ELR (cell line): ENCODE results near the gene OGFR.

Experiments
- DNase-seq: peaks from one replicate; pipeline ENCODE4 v3.0.0-alpha.2; 2015; ENCODE audit warnings: low read depth

Gene OGFR

DNA sequence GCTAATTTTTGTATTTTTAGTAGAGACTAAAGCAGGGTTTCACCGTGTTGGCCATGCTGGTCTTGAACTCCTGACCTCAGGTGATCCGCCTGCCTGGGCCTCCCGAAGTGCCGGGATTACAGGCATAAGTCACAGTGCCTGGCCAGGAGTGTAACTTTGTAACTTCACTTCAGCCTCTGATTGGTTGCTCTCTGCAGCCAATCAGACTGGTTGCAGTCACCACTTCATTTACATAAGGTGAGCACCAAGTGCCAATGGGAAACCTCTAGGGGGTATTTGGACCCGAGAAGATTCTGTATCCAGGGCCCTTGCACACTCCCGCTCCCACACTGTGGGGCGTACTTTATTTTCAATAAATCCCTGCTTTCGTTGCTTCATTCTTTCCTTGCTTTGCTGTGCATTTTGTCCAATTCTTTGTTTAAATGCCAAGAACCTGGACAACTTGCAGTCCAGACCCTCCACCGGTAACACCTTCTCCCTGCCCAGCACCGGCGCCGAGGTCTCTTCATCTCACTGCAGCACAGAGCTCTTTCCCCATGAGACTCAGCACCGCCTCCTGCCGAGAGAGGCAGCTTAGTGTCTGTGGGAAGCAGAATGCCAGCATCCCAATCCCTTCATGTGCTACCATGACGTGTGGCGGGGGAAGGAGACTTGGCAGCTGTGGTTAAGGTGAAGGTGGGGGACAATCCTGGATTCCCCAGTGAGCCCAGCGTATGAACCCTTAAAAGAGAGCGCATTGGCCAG lies 22.3 kb upstream of the OGFR start:
- DNase-seq: no peak

DNA sequence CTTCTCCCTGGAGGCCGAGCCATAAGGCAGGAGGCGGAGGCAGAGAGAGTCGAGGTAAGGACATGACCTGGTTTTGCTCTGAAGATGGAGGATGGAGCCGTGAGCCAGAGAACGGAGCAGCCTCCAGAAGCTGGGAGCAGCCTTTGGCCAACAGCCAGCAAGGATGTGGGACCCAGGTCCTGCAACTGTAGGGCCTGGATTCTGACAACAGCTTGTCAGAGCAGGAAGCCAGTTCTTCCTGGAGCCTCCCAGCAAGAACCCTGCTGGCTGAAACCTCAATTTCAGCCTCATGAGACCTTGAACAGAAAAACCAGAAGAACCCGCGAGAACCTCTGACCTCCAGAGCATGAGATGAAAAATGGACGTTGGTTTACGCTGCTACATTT lies 21.7 kb upstream of the OGFR start:
- no peak for DNase-seq

- no peak for DNase-seq
These were observed 20.1 kb upstream of the OGFR start for GRCh38 chr20:62784497-62784896.

- DNase-seq: no peak
These were observed 19.2 kb upstream of the OGFR start for GRCh38 chr20:62785393-62785792.

DNA sequence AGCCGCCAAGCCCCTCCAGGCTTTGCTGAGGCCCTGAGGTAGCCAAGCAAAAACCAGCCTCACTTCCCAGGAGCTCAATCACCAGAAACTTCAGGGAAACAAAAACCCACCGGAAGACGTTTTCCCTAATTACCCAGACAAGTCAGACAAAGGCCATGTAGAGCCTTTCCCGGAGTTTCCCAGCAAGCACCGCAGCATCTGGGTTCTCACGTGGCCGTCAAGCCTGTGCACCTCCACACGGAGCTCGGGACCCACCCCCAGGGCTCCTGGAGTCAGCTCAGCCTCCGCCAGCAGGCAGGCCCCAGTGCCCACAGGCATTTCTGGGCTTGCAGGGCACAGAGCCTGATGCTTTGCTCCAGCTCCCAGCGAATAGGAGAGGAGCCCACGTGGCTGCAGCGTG lies 18.5 kb upstream of the OGFR start:
- no peak for DNase-seq

DNA sequence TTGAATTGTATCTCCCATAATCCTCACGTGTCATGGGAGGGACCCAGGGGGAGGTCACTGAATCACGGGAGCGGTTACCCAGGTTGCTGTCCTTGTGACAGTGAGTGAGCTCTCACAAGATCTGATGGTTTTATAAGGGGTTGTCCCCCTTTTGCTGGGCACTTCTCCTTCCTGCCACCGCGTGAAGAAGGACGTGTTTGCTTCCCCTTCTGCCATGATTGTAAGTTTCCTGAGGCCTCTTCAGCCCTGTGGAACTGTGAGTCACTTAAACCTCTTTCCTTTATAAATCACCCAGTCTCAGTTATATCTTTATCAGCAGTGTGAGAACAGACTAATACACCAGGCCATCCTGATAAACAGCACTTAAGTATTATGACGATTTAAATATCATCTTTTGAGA lies 17.3 kb upstream of the OGFR start:
- DNase-seq: no peak

DNA sequence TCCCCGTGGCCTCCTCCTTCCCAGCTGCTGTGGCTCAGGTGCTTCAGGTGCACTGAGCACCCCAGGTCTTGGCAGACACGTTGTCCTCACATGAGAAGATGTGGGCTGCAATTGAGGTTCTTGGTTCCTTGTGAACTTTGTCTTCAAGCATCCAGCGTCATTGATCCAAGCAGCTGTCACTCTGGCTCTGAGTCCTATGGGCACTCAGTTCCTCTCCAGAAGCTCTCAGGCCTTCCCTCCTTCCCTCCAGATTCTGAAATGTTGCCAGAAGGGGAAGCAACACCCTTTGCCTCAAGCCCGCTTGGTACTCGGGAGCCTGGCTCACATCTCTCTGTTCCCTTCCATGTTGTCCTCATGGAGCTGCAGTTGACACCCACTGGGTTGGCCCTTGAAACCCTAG lies 16.8 kb upstream of the OGFR start:
- DNase-seq: no peak

DNA sequence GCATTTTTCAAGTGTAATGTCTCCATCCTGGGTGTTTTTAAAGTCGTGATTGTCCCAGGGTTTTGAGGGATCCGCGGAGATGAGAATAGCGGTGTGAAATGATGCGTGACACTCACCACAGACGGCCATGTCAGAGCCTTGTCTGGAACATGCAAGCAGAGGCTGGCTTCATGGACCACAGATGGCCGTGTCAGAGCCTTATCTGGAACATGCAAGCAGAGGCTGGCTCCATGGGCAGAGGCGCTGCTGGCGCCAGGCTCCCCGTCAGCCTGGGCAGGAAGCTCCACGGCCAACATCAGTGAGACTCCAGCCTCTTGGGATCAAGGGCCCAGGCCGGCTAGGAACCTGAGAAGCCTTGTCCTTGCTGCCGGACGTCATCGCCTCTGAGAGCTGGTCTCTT lies 16.0 kb upstream of the OGFR start:
- no peak for DNase-seq

DNA sequence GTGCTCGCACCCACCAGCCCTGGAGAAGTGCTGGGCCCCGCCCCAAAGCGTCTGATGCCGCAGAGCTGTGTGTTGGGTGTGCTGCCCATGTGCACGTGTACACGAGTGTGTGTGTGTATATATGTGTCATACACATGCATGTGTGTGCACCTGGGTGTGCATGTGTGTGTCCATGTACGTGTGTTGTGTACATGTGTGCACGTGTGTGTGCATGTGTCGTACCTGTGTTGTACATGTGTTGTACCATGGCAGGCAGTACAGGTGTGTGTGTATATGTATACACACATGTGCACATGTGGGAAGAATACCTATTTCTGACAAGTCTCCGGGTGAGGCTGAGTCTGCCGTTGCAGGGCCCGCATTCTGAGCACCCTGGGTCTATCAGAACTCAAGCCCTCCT lies 14.6 kb upstream of the OGFR start:
- no peak for DNase-seq

DNA sequence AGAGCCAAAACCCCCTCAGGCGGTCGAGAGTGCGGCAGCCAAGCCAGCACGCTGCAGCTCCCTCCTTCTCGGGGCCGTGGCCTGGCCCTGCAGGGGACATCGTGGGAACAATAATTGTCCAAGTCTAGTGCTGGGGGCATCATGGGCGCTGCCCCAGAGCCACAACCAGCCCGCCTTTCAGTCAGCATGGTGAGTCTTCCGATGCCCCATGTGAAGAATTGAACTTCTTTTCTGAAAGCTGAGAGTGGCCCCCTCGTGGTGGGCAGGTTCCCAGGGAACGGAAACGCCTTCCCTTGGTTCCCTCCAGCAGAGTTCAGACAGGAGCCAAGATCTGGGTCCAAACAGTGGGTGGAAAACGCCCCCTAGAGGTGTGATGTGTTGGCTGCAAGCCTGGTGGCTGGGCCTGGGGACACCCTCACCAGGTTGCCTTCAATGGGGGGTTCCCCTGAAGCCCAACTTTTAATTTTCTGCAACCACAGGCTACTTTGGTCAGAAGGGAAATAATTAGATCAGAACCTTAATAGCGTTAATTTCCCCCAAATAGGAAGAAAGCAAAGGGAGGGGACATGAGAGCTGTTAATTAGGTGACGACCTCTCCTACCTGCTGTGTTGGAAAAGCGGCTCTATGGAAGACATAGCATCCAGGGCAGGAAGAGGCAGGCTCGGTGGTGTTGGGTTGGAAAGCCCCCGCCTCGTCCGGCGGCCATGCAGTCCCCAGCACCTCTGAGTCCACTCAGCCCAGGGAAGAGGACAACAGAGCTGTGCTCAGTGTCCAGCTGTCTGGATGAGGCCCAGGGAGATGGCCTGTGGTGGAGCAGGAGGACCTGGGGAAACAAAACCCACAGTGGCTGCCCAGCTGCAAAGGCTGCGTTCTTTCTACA lies 13.1 kb upstream of the OGFR start:
- DNase-seq: peak; percentile 98

DNA sequence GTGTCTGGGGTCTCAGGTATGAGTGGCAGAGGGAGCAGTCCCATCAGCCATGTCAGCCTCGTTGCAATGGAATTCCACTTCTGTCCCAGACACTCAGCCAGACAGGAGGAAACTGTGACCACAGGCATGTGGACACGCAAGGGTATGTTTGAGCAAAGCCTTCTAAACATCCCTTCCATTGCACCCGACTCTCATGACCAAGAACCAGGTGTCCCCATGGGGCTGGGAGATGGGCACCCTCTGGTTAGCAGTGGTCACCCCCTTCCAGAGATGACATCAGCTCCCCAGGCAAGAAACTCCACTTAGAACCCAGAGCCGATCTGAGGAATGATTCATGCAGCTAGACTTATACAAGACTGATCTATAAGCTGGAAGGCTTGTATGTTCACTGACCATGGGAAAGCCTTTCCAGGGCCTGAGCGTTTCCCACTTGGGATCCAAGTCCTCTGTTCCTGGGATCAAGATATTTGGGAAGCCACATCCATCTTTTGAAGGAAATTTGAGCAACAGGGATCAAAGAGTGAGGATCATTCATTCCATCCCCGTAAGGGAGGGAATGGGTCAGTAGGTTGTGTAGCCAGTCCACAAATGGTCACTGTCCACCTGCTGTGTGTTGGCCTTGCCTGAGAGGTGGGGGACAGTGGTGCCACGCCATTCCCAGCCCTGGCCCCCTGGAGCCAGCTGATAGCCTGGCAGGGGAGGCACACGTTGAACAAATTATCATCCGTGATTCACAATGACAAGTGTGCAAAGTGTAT lies 12.3 kb upstream of the OGFR start:
- peak; percentile 83 for DNase-seq

DNA sequence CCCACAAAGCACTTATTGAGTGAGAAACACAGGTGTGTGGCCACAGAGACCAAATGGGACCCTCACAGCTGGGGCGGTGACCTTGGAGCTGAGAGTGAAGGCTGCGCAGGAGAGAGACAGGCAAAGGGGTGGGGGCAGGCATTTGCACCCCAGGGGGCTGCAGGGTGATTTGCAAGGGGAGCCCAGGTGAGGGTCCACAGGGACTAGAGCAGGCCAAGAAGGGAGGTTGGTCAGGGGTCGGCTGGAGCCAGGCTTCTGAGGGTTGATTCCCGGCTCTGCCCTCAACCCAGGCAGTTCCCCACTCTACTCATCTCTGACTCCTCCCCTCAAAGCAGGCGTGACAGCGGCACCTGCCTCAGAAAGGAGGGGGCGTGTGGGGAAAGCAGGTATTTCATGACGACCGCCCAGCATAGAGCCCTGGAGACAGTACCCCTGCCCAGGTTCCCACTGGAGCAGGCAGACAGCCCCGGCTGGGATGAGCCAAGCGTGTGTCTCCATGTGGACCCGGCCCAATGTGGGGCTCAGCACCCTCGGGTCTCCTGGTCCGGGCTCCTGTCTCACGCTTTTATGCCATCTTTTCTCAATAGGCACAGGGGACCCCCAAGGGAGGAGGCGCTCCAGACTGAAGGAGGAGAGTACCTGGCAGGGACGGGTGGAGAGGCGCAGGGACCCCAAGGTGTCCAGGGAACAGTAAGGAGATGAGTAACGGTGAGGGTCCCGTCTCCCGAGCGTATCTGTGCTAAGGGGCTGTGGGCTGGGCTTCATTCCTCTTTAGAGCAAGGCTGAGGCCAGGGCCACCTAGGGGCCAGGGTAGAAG lies 11.5 kb upstream of the OGFR start:
- DNase-seq: no peak

- DNase-seq: no peak
These were observed 11.0 kb upstream of the OGFR start for GRCh38 chr20:62793757-62794006.

DNA sequence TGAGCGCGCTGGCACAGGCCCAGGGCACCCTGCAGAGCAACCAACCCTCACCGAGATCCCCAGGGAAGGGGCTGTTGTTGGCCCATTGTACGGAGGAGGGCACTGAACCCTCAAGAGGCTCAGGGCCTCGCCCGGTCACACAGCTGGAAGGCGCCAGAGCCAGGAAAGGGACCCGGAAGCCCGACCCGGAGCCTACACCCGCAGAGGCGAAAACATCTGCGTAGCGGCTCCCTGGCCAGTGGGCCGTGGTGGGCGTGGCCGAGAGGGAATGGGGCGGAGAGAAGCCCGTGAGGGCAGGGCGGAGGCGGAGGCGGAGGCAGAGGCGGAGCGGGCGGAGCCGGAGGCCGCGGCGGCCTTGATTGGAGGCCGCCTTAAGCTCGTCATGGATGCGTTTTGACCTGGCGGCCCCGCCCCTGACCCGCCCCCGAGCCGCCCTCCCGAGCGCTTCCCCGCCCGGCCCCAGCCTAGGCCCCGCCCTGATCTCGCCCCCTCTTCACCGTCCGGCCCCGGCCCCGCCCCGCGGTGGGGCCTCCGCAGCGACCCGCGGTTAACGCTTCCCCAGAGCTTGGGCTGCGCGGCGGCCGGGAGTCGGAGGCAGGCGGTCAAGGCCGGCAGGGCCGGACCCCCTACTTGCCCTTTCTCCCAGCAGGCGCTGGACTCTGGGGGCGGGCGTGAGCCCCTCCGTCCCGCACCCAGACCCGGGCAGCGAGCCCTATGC lies 10.5 kb upstream of the OGFR start:
- peak; percentile 99 for DNase-seq

DNA sequence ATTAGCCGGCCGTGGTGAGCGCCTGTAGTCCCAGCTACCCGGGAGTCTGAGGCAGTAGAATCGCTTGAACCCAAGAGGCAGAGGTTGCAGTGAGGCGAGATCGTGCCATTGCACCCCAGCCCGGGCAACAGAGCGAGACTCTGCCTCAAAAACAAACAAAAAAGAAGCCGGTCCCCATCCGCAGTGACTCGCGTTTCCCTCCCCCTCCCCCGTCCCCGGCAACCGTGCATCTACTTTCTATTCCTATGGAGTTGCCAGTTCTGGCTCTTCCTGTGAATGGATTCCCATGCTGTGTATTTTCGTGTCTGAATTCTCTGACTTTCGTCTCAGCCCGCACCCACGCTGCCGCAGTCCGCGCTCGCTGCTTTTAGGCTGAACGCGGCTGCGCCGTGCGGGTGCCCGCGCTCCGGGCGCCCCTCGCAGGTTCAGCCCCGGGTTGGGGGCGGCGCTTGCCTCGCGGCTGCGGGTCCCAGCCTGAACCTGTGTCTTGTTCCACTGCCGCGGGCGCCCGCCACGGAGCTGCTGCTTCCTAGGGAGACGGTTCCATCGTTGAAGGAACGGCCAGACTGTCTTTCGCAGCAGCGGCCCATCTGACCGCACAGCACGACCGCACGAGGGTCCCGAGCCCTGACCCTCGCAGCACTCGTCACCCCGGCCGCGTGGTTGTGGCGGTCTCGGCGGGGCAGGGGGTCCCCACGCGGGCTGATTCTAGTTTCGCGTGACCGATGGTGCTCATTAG lies 9.4 kb upstream of the OGFR start:
- peak; percentile 77 for DNase-seq

DNA sequence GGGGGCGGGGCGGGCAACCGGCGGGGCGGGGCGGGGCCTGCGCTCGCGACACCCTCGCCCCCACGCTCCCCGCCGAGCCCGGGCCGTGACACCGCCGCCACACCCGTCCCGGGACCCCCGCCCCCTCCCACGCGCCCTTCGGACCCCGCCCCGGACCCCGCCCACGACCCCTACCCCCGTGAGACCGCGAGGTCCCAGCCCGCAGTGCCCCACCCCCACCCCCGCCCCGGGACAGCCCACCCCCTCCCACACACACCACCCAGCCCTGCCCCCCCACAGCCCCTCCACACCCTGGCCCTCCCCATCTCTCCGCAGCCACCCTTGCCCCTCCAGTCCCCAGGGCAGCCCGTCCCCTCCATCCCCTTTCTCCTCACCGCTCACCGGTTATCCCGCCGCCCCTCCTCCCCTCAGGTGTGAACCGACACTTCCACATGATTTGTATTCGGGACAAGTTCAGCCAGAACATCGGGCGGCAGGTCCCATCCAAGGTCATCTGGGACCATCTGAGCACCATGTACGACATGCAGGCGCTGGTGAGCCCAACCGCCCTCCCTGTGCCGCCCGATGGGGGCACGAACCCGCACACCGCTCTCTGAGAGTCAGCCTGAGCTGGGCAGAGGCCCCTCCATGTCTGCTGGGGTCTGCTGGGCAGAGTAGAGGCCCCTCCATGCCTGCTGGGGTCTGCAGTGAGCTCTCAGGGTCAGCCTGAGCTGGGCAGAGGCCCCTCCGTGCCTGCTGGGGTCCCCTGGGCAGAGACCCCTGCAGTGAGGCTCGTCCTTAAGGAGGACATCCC lies 7.7 kb upstream of the OGFR start:
- no peak for DNase-seq

- no peak for DNase-seq
These were observed 6.7 kb upstream of the OGFR start for GRCh38 chr20:62797671-62798532.

DNA sequence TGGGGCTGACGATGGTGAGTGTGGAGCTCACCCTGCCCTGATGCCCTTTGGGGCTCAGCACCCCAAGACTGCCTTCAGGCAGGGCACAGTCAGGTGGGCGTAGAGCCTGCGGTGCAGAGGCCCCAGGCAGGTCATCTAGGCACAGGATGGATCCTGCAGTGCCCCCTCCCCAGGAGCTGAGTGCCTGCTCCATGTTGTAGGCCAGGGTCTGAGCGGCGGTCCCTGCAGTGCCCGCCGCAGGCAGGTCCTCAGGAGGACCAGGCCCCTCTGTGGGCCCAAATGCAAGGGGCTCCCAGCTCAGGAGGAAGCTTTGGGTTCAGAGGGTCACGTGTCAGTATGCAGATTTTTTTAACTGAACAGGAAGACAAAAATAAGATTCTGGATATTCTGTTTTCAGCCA lies 5.6 kb upstream of the OGFR start:
- no peak for DNase-seq

- DNase-seq: no peak
These were observed 5.2 kb upstream of the OGFR start for GRCh38 chr20:62799459-62799858.
